ENCODE measurements around the gene FASN. TPM values are rescaled to one million over a fixed set of nuclear protein-coding genes. Genes with fewer than 3 reads are reported as not detected.

Gene FASN
- total RNA-seq, 4 donors from 2014 or later: 141 to 424 (median 233) TPM

DNA sequence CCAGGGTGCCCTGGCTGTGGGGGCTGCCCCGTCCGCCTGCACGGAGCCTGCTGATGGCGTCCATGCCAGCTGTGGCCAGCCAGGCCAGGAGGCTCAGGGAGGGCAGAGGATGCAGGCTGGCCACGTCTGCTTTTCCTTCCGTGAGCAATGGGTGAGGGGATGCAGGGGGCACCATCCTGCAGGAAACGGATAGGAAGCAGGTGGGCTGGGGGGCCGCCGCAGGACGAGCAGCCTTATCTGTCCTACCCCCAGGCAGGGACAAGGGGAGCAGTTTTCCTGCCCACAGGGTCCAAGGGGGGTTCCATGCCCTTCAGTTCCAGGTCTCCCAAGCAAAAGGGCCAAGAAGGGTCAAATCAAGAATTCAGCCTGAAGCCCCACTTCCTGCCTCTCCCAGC is 39.2 kb downstream of the FASN start:
- WGBS, 2 donors: 81 to 86% methylated on average over 10 of the region's 10 CpGs
- no peak for DNase-seq (ENCODE audit: low spot score in 2 of 2)
- TF ChIP-seq, protein P1, sequence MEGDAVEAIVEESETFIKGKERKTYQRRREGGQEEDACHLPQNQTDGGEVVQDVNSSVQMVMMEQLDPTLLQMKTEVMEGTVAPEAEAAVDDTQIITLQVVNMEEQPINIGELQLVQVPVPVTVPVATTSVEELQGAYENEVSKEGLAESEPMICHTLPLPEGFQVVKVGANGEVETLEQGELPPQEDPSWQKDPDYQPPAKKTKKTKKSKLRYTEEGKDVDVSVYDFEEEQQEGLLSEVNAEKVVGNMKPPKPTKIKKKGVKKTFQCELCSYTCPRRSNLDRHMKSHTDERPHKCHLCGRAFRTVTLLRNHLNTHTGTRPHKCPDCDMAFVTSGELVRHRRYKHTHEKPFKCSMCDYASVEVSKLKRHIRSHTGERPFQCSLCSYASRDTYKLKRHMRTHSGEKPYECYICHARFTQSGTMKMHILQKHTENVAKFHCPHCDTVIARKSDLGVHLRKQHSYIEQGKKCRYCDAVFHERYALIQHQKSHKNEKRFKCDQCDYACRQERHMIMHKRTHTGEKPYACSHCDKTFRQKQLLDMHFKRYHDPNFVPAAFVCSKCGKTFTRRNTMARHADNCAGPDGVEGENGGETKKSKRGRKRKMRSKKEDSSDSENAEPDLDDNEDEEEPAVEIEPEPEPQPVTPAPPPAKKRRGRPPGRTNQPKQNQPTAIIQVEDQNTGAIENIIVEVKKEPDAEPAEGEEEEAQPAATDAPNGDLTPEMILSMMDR (IDR thresholded peaks at IDR 0.05): no peak
- no peak for TF ChIP-seq POLR2A (IDR thresholded peaks at IDR 0.05)
- intact Hi-C loops (cut with DNase I; ENCODE audit: low total_unique reads): no loop called here
- H3K4me3 ChIP-seq (ENCODE audit: low read depth, poor library complexity, severe bottlenecking): no peak overlapping the region

DNA sequence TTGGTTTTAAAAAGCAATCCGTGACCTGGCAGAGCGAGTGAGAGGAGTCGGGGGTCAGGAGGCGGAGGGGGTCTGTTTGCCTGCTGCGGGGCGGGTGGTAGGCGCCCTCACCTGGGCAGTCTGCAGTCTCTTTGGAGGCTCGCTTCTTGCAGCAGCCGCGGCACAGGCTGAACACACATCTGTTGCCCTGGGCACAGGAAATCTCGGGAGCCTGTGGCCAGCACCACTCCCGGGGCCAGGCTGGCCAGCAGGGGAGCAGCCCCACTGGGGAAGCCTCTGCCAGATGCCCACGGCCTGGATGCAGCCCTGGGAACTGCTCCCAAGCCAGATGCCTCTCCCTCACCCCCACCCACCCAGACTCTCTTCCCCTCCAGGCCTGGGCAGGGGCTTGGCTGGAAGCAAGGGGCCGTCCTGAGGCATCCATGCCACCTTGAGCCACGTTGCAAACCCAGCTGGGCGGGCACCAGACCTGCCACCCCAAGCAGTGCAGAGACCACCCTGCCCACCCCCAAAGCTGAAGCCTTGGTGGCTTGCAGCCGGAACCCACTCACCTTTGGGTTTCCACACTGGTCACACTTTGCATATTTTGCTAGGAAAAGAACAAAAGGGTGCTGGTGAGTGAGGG is 39.7 kb downstream of the FASN start:
- TF ChIP-seq, protein P1 (IDR thresholded peaks at IDR 0.05): no peak
- TF ChIP-seq POLR2A (IDR thresholded peaks at IDR 0.05): no peak
- no peak for DNase-seq (ENCODE audit: low spot score in 2 of 2)
- intact Hi-C loops (cut with DNase I; ENCODE audit: low total_unique reads): no loop called here
- H3K4me3 ChIP-seq (ENCODE audit: low read depth, poor library complexity, severe bottlenecking): no peak overlapping the region
- WGBS, 2 donors: 74 to 78% methylated on average over 14 to 17 of the region's 17 CpGs

DNA sequence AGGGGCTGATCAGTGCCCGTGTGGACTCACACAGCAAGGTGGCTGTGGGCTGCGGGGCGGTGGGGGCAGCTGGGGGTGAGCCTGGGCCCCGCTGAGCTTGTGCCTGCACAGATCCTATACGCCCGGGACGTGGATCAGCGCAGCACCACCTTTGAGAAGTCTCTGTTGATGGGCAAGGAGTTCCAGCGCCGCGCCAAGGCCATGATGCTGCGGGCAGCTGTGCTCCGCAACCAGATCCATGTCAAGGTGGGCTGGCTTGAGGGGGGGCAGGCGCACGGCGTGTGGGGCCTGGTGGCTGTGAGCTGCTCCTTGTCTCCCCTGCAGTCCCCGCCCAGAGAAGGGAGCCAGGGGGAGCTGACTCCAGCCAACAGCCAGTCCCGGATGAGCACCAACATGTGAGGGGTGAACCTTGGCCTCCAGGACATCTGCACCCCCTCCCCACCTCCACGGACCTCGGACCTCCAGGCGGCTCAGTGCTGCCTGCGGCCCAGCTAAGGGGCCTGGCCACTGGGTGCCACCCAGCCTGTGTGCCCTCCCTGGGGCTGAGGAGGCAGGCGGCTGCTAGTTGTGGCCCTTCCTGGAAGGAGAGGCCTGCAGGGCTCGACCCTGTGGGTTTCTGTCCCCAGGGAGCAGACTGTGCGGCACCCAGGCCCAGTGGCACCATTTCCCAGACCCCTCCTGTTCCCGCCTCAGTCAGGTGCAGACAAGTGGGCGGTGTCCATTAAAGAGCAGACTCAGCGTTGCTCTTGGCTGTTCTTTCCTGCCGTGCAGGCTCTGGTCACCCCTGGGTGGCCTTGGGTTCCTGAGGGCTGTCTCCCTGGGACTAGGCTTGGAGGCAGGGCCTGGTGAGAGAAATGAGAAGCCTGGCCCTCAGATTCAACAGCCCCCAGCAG is 41.1 kb downstream of the FASN start:
- H3K4me3 ChIP-seq (ENCODE audit: low read depth, poor library complexity, severe bottlenecking): no peak overlapping the region
- no peak for DNase-seq (ENCODE audit: low spot score in 2 of 2)
- 81 to 84% methylated on average over 10 to 24 of the region's 29 CpGs for WGBS, 2 donors
- intact Hi-C loops (cut with DNase I; ENCODE audit: low total_unique reads): no loop called here
- TF ChIP-seq, protein P1 (IDR thresholded peaks at IDR 0.05): no peak
- no peak for TF ChIP-seq POLR2A (IDR thresholded peaks at IDR 0.05)

DNA sequence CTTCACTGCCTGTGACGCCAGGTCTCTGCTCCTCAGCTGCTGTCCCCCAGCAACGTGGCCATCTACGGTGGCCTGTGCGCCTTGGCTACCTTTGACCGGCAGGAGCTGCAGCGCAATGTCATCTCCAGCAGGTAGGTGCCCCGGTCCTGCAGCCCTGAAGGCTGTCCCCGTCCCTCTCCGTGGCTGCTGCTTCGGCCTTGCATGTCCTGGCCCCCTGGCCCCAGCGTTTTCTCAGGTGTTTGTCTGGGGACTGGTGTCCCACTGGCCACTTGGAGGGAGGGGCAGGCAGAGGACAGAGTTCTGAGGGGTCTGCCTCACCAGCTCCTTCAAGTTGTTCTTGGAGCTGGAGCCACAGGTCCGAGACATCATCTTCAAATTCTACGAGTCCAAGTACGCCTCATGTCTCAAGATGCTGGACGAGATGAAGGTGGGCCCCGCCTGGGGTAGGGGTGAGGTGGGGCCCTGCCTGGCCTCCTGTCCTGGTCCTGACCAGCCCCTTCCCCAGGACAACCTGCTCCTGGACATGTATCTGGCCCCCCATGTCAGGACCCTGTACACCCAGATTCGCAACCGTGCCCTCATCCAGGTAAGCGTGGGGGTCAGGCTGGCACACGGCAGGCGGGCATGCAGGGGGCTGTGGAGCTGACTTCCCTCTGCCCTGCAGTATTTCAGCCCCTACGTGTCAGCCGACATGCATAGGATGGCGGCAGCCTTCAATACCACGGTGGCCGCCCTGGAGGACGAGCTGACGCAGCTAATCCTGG is 41.9 kb downstream of the FASN start:
- DNase-seq (ENCODE audit: low spot score in 2 of 2): no peak
- H3K4me3 ChIP-seq (ENCODE audit: low read depth, poor library complexity, severe bottlenecking): no peak overlapping the region
- TF ChIP-seq POLR2A (IDR thresholded peaks at IDR 0.05): no peak
- TF ChIP-seq, protein P1 (IDR thresholded peaks at IDR 0.05): no peak
- WGBS, 2 donors: 89 to 92% methylated on average over 24 to 25 of the region's 28 CpGs
- intact Hi-C loops (cut with DNase I; ENCODE audit: low total_unique reads): no loop called here

DNA sequence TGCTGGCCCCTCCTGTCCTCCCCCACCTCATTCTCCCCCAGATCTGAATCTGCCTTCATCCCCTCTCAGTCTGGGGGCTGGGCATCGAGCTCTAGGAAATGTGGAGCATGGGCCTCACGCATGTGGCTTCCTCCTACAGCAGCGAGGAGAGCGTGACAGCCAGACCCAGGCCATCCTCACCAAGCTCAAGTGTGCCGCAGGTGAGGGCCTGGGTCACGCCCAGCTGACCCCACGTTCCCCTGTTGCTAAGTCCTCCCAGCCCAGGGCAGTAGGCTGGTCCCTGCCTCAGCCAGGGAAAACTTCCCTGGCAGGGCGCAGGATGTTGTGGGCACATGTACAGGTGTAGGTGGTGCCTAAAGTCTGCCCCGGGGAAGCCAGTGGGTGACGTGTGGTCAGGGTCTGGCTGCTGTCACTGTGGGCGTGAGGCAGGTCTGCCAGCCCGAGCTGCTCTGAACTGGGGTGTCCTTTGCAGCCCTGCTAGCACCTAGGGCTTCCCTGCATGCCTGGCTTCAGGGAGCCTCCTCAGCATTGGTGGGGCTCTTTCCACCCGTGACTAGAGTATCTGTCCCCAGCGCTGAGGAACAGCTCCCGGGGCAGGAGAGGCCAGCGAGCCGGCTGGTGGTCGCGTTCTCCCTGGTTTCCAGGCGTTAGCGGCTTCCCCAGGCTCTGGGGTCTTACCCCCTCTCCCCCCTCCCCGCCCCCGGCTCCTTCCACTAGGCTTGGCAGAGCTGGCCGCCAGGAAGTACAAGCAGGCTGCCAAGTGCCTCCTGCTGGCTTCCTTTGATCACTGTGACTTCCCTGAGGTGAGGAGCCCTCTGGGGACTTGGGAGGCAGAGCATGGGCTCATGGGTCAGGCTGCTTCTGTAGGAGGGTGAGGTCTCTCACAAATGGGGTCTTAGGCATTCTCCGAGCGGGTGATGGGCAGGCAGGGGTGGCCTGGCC is 42.7 kb downstream of the FASN start:
- no peak overlapping the region for H3K4me3 ChIP-seq (ENCODE audit: low read depth, poor library complexity, severe bottlenecking)
- no peak for DNase-seq (ENCODE audit: low spot score in 2 of 2)
- WGBS, 2 donors: 82 to 87% methylated on average over 20 to 23 of the region's 26 CpGs
- intact Hi-C loops (cut with DNase I; ENCODE audit: low total_unique reads): no loop called here
- TF ChIP-seq POLR2A (IDR thresholded peaks at IDR 0.05): no peak
- TF ChIP-seq, protein P1 (IDR thresholded peaks at IDR 0.05): no peak
